HCT116 (cell line): ENCODE results near the gene OSCP1.

Experiments used
- ATF3 ChIP-seq: IDR thresholded peaks from 2 replicates; pipeline ENCODE4 v1.6.1; 2012
- CTCF ChIP-seq, 3 experiments: fragments of 200-600 bp in 1 of 3; sonication (generic) in 1 of 3; IDR thresholded peaks in 2 of 3; conservative IDR thresholded peaks in 1 of 3; 2 replicates each; pipeline ENCODE4 v1.5.1; 2012 to 2017; ENCODE audit warnings: low read depth in 2 of 3, low read length in 2 of 3, antibody characterized with exemption in 1 of 3, borderline replicate concordance in 1 of 3, control low read depth in 1 of 3, mild to moderate bottlenecking in 1 of 3, mixed read lengths in 1 of 3, mixed run types in 1 of 3, moderate library complexity in 1 of 3; ENCODE audit not compliant: insufficient read depth in 1 of 3
- EZH2 ChIP-seq: fragments of 200-600 bp; sonication (generic); IDR thresholded peaks from 2 replicates; pipeline ENCODE4 v1.6.1; 2017; ENCODE audit warnings: antibody characterized with exemption, mixed run types
- EZH2phosphoT487 ChIP-seq: fragments of 200-600 bp; IDR thresholded peaks from 2 replicates; pipeline ENCODE4 v1.6.1; 2018; ENCODE audit warnings: antibody characterized with exemption, borderline replicate concordance
- MAX ChIP-seq: IDR thresholded peaks from 2 replicates; pipeline ENCODE4 v1.6.1; 2012
- POLR2A ChIP-seq: IDR thresholded peaks from 2 replicates; pipeline ENCODE4 v1.7.0; 2011; ENCODE audit warnings: borderline replicate concordance; ENCODE audit not compliant: insufficient read depth, insufficient read length; ENCODE audit errors: extremely low read depth
- POLR2AphosphoS5 ChIP-seq: IDR thresholded peaks from 2 replicates; pipeline ENCODE4 v1.6.1; 2011; ENCODE audit warnings: mild to moderate bottlenecking, low read depth, low read length, moderate library complexity
- RAD21 ChIP-seq: IDR thresholded peaks from 2 replicates; pipeline ENCODE4 v1.6.1; 2012; ENCODE audit warnings: low read depth, mild to moderate bottlenecking
- REST ChIP-seq: IDR thresholded peaks from 2 replicates; pipeline ENCODE4 v1.6.1; 2012; ENCODE audit warnings: low read depth
- SIN3A ChIP-seq: IDR thresholded peaks from 2 replicates; pipeline ENCODE4 v1.6.1; 2012; ENCODE audit warnings: low read depth
- SP1 ChIP-seq: IDR thresholded peaks from 2 replicates; pipeline ENCODE4 v1.6.1; 2012; ENCODE audit warnings: low read depth
- TCF7L2 ChIP-seq: IDR thresholded peaks from 2 replicates; pipeline ENCODE4 v1.7.0; 2011; ENCODE audit warnings: borderline replicate concordance, inconsistent platforms; ENCODE audit not compliant: insufficient read depth, insufficient read length; ENCODE audit errors: extremely low read depth
- YY1 ChIP-seq: IDR thresholded peaks from 2 replicates; pipeline ENCODE4 v1.6.1; 2011; ENCODE audit warnings: low read length, low read depth, moderate library complexity, mild to moderate bottlenecking; ENCODE audit not compliant: insufficient replicate concordance; ENCODE audit errors: extremely low read depth
- ZBTB33 ChIP-seq: IDR thresholded peaks from 2 replicates; pipeline ENCODE4 v1.6.1; 2011; ENCODE audit warnings: mild to moderate bottlenecking, low read length, moderate library complexity; ENCODE audit not compliant: insufficient replicate concordance; ENCODE audit errors: extremely low read depth

- TF ChIP-seq SIN3A (no peak), POLR2AphosphoS5 (peak; percentile 95), CTCF (IDR thresholded peaks at IDR 0.05 in 2 of 3, conservative IDR thresholded peaks at IDR 0.05 in 1 of 3; ENCODE audit: borderline replicate concordance in 1 of 3, insufficient read depth in 1 of 3, low read depth in 2 of 3, low read length in 2 of 3) (no peak), EZH2 (no peak), ATF3 (no peak), EZH2phosphoT487 (no peak), SP1 (no peak), POLR2A (peak; percentile 93), REST (no peak), MAX (no peak), RAD21 (no peak), YY1 (peak; percentile 82), TCF7L2 (peak; percentile 76), ZBTB33 (peak; percentile 73)
Observed at GRCh38 chr1:36386265-36387140, 63.7 kb downstream of the OSCP1 start.
